Islet precursor cell (in vitro differentiated cells): ENCODE data around the gene GPSM1.

Experiments
- DNase-seq: peaks from one replicate; pipeline ENCODE4 v3.0.0-alpha.2; 2018

GPSM1 gene, protein sequence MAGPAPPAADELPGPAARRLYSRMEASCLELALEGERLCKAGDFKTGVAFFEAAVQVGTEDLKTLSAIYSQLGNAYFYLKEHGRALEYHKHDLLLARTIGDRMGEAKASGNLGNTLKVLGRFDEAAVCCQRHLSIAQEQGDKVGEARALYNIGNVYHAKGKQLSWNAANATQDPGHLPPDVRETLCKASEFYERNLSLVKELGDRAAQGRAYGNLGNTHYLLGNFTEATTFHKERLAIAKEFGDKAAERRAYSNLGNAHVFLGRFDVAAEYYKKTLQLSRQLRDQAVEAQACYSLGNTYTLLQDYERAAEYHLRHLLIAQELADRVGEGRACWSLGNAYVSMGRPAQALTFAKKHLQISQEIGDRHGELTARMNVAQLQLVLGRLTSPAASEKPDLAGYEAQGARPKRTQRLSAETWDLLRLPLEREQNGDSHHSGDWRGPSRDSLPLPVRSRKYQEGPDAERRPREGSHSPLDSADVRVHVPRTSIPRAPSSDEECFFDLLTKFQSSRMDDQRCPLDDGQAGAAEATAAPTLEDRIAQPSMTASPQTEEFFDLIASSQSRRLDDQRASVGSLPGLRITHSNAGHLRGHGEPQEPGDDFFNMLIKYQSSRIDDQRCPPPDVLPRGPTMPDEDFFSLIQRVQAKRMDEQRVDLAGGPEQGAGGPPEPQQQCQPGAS

DNA sequence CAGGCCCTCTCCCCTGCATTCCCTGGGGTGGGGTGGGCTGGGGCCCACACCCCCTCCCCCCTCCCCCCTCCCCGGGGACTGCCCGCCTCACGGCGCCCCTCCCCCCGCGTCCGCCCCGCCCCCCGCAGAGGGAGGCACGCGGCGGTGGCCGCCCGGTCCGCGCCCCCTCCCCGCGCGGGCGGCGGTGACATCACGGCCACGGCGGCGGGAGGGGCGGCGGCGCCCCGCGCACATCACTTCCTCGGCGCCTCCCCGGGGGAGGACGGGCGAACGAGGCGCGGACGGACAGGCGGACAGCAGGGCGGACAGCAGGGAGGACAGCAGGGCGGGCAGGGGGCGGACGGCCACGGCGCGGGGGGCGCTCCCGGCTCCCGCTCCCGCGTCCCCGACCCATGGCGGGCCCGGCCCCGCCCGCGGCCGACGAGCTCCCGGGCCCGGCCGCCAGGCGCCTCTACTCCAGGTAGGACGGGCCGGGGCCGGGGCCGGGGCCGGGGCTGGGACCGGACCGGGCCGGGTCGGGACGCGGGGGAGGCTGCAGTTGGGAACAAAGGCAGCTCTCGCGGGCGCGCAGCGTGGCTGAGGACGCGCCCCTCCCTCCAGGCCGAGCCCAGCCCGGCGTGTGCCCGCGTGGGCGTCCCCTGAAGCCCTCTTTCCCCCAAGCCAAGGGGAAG is at the start of gene GPSM1:
TSS of gene GPSM1 (plus strand) at position 236 of the 671 bp plus-strand sequence. CDS start at position 393, 157 bp downstream.
- no peak for DNase-seq

DNA sequence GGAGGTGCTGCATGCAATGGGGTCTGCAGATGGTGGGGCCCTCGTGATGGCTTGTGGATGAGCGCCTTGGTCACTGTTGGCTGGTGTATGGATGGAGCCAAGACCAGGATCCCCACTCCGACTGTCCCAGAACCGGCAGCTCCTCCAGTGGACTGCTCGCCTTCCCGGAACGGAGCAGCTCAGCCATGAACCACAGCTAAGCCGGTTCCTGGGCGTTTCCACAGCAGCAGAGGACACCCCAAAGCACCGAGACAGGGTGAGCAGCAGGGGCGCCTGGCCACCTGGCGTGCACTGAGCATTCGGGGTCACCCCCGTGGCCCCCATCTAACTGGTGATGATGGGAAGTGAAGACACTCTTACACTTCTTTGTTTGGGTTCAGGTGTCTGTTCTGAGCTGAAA is 49.6 kb upstream of the GPSM1 start:
- DNase-seq, result no peak

DNA sequence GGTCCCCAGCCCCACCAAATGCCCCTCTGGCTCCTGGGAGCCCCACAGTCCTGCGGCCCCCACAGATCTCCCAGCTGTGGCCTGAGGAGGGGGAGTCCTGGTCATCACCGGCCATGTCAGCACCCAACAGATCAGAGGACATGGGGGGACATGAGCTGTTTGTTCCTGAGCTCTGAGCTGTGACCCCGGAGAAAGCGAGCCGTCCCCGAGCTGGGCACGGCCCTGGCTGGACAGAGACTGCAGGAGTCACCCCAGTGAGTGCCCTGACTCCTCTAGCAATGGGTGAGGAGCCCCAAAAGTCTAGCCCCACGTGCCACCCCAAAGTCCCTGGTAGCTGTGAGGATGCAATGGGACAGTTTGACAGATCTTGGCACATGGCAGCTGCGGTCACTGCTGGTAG is 49.1 kb upstream of the GPSM1 start:
- no peak for DNase-seq

DNA sequence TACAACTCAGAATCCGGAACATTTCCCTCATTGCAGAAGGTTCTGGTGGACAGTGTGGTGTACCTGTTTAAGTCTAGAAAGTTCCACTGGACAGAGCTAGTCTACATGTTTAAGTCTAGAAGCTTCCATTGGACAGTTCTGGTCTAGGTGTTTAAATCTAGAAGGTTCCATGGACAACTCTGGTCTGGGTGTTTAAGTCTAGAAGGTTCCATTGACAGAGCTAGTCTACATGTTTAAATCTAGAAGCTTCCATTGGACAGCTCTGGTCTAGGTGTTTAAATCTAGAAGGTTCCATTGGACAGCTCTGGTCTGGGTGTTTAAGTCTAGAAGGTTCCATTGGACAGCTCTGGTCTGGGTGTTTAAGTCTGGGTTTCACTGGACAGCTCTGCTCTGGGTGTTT is 48.4 kb upstream of the GPSM1 start:
- no peak for DNase-seq

DNA sequence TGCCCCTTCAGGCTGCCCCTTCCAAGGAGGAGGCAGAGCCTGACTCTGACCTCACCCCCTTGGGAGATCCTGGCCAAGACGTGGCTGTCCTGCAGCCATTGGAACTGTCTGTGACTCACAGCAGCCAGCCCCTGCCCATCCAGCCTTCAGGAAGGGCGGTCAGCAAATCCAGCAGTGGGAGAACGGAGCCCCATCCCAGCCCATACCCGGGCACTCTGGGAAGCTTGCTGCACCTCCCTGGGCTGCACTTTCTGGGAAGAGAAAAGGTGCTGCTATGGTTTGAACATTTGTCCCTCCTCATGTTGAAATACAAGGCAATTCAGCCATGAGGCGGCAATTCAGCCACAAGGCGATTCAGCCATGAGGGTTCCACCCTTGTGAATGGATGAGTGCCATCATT is 47.9 kb upstream of the GPSM1 start:
- no peak for DNase-seq

DNA sequence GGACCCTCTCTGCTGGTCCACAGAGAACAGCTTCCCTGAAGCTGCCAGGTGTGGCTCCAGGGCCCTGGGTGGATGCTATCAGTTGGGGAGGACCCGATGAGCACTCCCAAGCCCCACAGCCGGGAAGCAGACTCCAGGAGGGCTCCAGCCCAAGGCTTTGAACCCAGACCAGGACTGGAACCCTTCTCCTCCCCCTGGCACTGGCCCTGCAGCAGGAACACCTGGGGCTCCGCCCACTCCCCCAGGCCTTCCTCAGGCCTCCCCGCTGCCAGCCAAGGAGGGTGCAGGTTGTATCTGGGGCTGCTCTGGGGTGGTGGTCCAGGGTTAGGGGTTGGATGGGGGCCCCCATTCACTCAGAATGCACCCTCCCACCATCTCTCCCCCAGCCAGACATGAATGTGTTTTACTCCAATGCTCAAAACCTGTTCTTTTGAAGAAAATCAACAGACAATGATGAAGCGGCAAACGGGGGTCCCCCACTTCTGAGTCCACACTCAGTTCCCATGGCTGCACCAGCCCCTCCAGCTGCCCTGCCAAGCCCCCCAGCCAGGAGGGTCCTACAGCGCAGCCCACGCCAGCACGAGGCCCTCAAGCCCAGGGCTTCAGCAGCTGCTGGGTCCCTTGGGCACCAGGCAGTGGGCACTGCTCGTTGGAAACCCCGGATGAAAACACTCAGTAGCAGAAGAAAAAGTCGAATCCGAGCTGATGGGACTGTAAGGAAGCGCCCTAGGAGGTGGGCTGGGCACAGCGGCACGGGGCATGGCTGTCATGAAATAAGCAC is 46.6 kb upstream of the GPSM1 start:
- no peak for DNase-seq

DNA sequence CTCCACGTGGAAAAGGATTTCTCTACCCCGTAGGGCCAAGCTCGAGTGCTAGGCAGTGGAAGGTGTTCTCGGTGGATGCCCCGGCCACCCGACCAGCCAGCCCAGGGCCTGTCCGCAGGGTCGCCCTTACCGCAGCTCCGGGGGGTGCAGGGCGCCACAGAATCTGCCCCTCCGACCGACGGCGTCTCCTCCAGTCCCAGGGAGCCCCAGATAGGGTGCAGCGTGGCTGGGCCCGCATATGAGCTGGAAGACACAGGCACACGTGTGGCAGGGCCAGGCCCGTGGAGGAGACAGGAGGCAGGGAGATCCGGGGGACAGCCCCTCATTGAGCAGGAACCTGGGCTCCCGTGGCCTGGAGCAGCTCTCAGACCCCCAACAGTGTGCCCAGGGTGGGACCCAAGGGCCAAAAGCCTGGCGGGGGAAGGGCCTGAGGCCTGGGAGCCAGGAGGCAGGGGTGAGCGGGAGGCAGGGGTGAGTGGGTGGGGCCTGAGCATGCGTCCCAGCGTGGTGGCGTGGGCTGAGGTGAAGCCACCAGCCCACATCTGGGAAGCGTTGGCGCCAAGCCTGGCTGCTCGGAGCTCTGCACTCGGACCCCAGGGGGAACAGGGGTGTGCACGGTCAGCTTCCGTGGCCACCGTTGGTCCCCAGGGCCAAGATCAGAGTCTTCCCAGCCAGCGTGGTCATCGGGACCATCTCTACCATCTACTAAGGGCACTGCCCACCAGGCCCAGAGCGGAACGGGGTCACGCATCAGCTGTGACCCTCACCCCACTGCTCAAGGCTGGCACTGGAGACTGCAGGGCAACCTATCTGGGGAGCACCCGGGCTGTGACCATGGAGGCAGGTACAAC is 45.7 kb upstream of the GPSM1 start:
- DNase-seq, result no peak

DNA sequence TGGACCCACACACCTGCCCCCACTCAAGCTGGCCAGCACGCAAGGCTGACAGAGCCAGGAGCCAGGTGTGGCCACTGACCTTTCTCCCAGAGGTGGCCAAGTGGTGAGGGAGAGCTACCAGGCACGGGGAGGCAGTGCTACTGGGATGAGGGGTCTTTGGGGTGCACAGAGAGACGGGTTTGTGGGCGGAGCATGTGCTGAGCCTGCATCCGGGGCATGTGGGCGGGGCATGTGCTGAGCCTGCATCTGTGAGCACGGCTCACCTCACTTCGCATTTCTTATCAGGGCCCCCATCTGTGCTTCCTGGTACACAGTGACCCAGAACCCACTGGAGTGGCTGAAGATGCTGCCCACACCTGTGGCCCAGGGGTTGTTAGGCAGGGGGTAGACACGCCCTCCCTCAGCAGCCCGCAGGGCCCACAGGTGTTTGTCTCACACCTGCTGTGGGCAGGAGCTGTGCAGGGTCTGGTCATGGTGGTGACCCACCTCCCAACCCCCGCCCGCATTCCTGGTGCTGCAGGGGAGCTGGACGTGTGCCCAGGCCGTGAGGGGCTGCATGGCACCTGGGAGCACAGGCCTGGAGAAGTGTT is 45.0 kb upstream of the GPSM1 start:
- DNase-seq, result no peak

DNA sequence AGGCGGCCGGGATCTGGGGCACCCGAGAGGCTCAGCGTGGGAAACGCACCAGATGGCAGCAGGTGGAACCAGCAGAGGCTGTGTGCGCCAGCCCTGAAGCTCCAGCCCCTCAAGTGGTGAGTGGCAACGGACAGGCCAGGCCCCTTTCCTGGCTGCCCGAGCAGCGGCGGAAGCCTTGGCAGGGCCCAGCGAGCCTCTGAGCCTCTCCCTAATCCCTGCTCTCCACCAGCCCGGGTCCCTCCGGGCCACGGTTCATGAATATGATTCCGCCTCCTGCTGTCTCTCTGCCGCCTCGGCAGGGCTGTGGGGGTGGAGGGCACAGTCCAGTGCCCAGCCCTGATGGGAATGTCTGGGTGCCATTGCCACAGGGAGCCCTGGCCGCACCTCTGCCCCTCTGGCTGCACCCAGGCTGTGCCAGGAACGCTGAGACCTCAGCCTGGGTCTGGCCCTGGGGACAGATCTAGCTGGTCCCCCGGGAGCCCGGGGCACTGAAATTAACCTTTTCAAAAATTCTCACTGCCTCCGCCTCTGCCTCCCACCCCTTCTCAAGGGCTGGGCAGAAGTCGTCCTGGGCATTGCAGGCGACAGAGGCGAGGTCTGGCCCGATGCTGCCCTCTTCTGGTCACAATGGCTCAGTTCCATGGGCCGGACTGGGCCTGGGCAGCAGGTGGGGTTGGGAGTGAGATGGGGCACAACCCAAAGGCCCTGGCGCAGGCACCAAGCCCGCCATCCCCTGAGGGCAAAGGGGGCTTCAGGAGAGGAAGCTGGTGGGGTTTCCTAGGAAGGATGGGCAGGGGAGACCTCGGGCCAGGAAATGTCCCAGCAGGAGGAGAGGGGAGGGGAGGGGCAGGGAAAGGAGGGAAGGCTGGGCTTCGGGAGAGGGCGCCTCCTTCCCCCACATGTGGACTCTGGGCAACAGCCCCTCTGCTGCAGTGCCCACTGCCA is 43.8 kb upstream of the GPSM1 start:
- peak; percentile 85 for DNase-seq

DNA sequence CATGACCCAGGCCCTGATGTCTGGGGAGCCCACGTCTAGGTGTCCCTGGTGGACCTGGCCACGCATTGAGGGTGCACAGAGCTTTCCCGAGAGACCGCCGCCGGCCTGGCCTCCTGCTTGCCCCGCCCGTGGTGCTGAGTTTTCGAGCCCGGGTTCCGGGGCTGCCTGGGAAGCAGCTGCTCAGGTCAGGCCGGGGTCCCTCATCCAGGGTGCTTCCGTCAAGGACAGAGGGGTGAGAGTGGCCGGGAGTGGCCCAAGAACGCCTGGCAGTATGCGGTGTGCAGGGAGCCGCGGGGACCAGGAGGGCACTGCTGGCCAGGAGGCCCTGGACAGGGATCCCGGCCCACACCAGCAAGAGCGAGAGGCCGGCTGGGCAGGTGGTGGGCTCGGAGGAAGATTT is 43.0 kb upstream of the GPSM1 start:
- no peak for DNase-seq

DNA sequence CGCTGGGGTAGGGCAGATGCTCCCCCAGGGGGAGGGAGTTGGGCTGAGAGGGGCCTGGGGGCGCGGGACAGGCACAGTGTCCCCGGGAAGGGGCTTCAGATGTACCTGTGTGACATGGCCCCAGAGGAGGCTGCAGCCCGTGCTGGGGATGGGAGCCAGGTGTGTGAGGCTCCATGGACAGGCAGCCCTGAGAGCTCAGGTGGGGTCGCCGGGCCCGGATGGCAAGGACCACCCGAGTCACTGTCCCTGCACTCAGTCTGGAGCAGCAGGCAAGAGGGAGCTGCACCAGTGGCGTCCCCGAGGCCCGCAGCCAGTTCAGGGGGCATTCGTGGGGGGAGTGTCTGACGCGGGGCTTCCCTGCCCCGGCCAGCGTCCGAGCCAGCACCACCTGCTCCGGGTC is 42.4 kb upstream of the GPSM1 start:
- no peak for DNase-seq

DNA sequence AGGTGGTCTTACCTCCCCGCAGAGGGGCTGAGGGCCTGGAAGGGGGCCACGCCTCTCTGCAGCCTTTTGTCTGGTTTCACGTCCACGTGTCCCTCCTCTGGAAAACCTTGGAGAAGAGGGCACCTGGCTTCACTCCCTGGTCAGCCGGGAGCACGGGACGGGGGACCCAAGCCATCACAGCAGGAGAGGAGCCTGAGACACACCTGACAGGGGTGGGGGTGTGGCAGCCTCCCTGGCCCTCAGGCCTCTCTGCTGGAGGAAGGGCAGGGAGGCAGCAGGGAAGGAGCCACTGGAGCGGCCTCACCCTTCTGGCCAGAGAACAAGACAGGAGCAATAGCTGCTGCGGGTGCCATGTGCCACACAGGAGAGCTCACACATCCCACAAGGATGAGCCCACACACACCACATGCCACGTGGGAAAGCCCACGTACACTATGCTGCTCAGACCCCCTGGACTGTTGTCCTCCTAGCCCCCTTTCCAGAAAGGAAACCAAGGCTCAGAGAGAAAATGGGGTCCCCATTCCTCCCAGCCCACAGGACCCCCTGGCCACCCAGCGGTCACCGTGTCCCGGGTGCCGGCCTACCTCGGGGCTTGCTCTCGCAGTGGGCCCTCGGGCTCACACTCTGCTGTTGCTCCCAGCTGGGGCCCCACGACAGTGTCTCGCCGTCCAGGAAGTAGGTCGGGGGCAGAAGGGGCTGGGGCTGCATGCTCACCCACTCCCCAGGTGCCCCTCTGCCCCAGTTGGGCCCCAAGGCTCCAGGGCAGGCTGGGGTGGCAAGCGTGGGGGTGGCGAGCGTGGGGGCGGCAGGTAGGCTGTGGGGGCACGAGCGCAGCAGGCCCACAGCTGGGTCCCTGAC is 41.6 kb upstream of the GPSM1 start:
- no peak for DNase-seq

DNA sequence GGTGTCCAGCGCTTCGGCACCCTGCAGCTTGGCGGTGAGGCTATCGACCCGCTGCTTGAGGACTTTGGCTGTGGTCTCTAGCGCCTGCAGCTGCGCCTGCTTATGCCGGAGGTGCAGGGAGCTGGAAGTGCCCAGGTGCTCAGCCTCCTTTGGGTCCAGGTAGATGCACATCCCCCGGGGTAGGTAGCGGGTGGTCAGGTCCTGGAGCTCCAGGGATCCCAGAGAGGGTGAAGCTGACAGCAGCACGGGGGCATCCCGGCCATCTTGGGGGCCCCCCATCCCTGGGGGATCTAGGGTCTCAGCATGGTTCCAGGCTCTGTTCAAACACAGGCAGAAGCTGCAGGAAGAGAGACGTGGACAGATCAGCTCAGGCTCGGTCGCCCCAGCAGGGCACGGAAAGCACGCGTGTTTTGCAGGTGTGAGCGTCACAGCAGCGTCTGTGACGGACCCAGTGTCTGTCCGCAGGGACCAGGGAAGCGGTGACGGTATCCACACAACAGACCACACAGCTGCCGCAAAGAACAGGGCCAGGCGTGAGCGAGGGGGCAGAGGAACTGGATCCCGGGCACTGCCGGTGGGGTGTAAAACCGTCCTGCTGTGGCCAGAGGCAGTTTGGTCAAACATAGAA is 40.9 kb upstream of the GPSM1 start:
- no peak for DNase-seq

DNA sequence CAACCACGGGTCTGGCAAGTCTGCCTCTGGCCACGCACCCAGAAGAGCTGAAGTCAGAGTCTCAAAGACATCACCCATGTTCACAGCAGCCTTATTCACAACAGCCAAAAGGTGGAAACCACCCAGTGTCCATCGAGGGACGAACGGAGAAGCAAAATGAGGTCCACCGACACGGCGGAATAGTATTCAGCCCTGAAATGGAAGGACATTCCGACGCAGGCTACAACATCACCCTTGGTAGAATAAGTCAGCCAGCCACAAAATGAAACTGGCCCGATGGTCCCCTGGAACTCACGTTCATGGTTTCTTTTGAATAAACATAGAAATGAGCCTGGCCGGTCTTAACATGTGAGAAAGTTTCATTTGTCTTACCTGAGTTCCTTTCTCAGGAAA is 40.4 kb upstream of the GPSM1 start:
- no peak for DNase-seq

DNA sequence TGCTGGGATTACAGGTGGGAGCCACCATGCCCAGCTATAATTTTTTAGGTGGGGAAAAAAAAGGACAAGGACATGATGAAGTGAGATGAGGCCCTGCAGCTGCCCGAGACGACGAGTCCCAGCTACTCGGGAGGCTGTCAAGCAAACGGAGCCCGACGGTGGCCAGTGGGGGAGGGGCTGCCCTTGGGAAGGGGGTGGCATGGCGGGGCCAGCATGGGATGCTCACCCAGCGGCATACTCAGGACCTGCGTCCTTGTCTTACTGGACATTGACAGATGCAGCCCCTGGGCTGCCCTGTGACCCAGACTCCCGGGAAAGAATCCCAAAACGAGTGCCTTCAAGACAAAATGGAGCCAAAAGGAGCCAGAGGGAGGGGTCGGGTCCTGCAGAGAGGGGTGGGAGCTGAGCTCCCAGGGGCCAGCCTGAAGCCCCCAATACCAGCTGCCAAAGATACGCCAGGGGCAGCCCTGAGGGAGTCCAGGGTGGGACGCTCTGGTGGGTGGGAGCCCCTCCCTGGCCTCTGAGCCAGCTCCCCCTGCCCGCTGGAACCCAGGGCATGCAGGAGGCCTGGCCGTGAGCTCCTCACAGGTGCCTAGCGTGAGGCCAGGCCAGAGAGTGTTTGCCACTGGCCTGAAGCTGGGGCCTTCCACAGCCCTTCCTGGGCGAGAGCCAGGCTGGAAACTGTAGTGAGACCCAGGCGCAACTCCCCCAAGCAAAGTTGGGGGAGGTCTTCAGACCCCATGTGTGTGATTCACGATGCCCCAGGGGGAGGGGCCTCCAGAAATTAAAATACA is 39.2 kb upstream of the GPSM1 start:
- DNase-seq, result no peak

DNA sequence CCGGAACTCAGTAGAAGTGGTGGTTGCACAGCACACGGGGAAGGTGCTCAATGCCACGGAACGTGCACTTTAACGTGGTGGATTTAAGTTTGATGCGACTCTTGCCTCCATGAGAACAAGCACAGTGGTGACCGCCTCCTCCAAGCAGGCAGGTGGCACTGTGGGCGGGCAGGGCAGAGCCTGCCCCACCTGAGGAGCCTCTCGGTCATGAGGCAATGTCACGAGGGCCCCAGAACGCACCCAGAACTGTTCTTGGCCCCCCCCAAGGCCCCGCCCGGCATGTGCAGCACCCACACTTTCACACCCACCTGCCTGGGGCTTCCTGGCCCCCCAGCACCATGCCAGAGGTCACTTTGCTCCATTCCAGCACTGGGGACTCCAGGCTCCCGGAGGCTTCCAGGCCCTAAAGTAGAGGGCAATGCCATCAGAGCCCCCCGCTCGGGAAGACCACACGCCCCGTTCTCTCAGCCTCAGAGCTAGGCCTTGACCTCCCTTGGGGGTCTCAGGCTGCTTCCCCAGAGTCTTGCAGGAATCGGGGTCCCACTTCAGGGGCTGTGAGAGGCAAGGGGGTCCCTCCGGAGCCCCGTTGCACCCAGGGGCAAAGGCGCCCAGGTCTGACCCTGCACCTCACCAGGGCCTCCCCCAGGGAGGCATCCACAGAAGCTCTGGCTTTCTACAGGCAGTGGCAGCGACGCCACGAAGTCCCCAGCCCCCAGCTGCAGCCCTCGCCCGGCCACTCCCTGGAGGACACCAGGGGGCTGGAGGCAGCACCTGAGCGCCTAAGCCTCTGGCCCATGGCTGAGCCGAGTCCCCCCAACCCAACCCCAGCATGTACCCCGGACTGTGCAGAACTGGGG is 37.5 kb upstream of the GPSM1 start:
- no peak for DNase-seq

DNA sequence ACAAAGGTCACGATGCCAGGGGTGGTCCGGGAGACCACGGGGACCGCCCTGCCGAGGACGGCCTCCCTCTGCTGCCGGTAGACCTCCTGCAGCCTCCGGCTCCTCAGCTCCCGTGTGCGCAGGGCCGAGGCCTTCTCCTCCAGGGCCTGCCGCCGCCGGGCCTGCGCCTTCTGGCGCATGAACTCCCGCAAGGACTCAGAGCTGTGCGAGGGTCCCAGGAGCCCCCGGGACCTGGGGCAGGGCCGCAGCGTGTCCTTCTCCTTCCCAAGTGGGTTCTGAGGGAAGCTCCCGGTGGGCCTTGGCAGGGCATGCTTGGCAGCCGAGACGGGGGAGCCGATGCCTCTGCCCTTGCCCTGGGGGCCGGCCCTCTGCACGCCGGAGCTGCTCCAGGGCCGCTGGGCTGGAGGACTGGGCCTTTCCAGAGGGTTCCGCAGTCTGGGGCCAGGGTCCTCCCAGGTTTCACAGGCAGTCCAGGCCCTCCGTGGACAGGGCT is 36.8 kb upstream of the GPSM1 start:
- no peak for DNase-seq
